Peyer's patch (tissue), 4 donors: ENCODE results near the gene MYCN. TPM values are rescaled to one million over a fixed set of nuclear protein-coding genes. Genes with fewer than 3 reads are reported as not detected.
"Not testable (repeated sequence)": the region's sequence is repeated elsewhere in the genome, so short reads cannot be mapped to it uniquely, and the experiment has no call there.

Experiments
- DNase-seq, 3 donors: peaks; one replicate each; pipeline ENCODE4 v3.0.0-alpha.2; 2017 to 2019
- H3K27ac ChIP-seq, 4 donors: fragments of 200-600 bp; sonication (generic); one replicate each; pipeline ENCODE4 v1.5.1; 2016 to 2019
- H3K27me3 ChIP-seq, 2 donors: fragments of 200-600 bp; sonication (generic); one replicate each; pipeline ENCODE4 v1.5.1; 2019
- H3K36me3 ChIP-seq, 3 donors: fragments of 200-600 bp; sonication (generic); one replicate each; pipeline ENCODE4 v1.5.1; 2016 to 2019
- H3K4me1 ChIP-seq, 4 donors: fragments of 200-600 bp; sonication (generic); one replicate each; pipeline ENCODE4 v1.5.1; 2016 to 2019
- H3K4me3 ChIP-seq, 4 donors: fragments of 200-600 bp; sonication (generic); 1 replicate in 3 of 4; 2 replicates in 1 of 4; pipeline ENCODE4 v1.5.1; 2016 to 2019; ENCODE audit warnings: mild to moderate bottlenecking in 1 of 4
- H3K9me3 ChIP-seq, 4 donors: fragments of 200-600 bp; sonication (generic); one replicate each; pipeline ENCODE4 v1.5.1; 2016 to 2019; ENCODE audit warnings: mild to moderate bottlenecking in 1 of 4
- POLR2A ChIP-seq, 2 donors: fragments of 450-650 bp; IDR thresholded peaks; one replicate each; pipeline ENCODE4 v1.5.1; 2017; ENCODE audit warnings: antibody characterized with exemption in 2 of 2, mild to moderate bottlenecking in 2 of 2, moderate library complexity in 2 of 2
- total RNA-seq, 4 donors: library from RNA; depleted of rRNA; stranded (reverse); fragments of >200 nt; gene quantifications; one replicate each; pipeline ENCODE4 v1.1.0, GENCODE V29; 2016
- TF ChIP-seq, protein P1 (sequence below), 6 experiments: fragments of 450-650 bp in 4 of 6; fragments of 200-600 bp in 2 of 6; sonication (generic) in 1 of 6; IDR thresholded peaks; one replicate each; pipeline ENCODE4 v1.5.1; 2017 to 2019; ENCODE audit warnings: antibody characterized with exemption in 6 of 6, mild to moderate bottlenecking in 3 of 6, moderate library complexity in 1 of 6

MYCN gene
- total RNA-seq, 4 donors from 2014 or later: 0.94 to 5.0 (median 3.3) TPM

GRCh38 chr2:15956751-15957736, 16.7 kb downstream of the MYCN start:
- no peaks in the 10 kb centered on the region for H3K36me3 ChIP-seq
- no peaks in the 10 kb centered on the region for H3K27me3 ChIP-seq
- H3K9me3 ChIP-seq: no peaks in the 10 kb centered on the region
- no peak overlapping the region for H3K27ac ChIP-seq
- H3K4me1 ChIP-seq: no peaks in the 10 kb centered on the region
- no peak overlapping the region for H3K4me3 ChIP-seq
- no peak for DNase-seq
- no peak for TF ChIP-seq POLR2A (IDR thresholded peaks at IDR 0.05)
- TF ChIP-seq, protein P1, sequence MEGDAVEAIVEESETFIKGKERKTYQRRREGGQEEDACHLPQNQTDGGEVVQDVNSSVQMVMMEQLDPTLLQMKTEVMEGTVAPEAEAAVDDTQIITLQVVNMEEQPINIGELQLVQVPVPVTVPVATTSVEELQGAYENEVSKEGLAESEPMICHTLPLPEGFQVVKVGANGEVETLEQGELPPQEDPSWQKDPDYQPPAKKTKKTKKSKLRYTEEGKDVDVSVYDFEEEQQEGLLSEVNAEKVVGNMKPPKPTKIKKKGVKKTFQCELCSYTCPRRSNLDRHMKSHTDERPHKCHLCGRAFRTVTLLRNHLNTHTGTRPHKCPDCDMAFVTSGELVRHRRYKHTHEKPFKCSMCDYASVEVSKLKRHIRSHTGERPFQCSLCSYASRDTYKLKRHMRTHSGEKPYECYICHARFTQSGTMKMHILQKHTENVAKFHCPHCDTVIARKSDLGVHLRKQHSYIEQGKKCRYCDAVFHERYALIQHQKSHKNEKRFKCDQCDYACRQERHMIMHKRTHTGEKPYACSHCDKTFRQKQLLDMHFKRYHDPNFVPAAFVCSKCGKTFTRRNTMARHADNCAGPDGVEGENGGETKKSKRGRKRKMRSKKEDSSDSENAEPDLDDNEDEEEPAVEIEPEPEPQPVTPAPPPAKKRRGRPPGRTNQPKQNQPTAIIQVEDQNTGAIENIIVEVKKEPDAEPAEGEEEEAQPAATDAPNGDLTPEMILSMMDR (IDR thresholded peaks at IDR 0.05): no peak

GRCh38 chr2:15957881-15958713, 17.7 kb downstream of the MYCN start:
- no peaks in the 10 kb centered on the region for H3K27me3 ChIP-seq
- no peaks in the 10 kb centered on the region for H3K4me1 ChIP-seq
- no peaks in the 10 kb centered on the region for H3K9me3 ChIP-seq
- no peak for TF ChIP-seq POLR2A (IDR thresholded peaks at IDR 0.05)
- TF ChIP-seq, protein P1 (IDR thresholded peaks at IDR 0.05): no peak
- H3K36me3 ChIP-seq: no peaks in the 10 kb centered on the region
- no peak for DNase-seq
- no peak overlapping the region for H3K4me3 ChIP-seq
- H3K27ac ChIP-seq: no peak overlapping the region

GRCh38 chr2:15959331-15960153, 19.2 kb downstream of the MYCN start:
- no peak overlapping the region for H3K27ac ChIP-seq
- no peaks in the 10 kb centered on the region for H3K27me3 ChIP-seq
- DNase-seq: no peak
- no peaks in the 10 kb centered on the region for H3K4me1 ChIP-seq
- no peaks in the 10 kb centered on the region for H3K9me3 ChIP-seq
- no peak overlapping the region for H3K4me3 ChIP-seq
- H3K36me3 ChIP-seq: no peaks in the 10 kb centered on the region
- TF ChIP-seq, protein P1 (IDR thresholded peaks at IDR 0.05): no peak

DNA sequence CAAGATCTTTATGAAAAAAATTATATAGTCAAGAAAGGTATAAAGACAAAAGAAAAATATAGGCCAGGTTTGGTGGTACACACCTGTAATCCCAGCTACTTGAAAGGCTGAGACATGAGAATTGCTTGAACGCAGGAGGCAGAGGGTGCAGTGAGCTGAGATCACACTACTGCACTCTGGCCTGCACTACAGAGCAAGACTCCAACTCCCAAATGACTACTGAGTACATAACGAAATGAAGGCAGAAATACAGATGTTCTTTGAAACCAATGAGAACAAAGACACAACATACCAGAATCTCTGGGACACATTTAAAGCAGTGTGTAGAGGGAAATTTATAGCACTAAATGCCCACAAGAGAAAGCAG, 19.8 kb downstream of the MYCN start:
- not testable (repeated sequence) for H3K4me3 ChIP-seq, H3K9me3 ChIP-seq, H3K27me3 ChIP-seq, H3K36me3 ChIP-seq, H3K27ac ChIP-seq, H3K4me1 ChIP-seq, DNase-seq

DNA sequence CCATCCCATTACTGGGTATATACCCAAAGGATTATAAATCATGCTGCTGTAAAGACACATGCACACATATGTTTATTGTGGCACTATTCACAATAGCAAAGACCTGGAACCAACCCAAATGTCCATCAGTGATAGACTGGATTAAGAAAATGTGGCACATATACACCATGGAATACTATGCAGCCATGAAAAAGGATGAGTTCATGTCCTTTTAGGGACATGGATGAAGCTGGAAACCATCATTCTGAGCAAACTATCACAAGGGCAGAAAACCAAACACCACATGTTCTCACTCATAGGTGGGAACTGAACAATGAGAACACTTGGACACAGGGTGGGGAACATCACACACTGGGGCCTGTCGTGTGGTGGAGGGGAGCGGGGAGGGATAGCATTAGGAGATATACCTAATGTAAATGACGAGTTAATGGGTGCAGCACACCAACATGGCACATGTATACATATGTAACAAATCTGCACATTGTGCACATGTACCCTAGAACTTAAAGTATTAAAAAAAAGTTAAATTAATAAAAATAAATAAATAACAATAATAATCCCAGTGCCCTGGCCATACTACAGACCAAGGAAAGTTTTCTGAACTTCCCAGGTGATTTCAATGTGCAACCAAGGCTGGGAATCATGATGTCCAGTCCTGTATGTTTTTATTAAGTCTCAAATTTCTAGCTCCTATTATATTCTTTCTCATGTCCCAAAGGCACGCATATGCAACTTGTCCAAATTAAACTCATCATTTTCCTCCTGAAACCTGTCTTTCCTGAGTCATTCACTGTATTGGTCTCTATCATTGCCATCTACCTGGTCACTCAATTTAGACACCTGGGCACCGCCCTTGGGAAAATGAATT, 23.0 kb downstream of the MYCN start:
- not testable (repeated sequence) for DNase-seq, H3K9me3 ChIP-seq, H3K27me3 ChIP-seq

More for the DNA sequence above, 23.0 kb downstream of the MYCN start:
- H3K4me1 ChIP-seq, H3K36me3 ChIP-seq, H3K27ac ChIP-seq, H3K4me3 ChIP-seq: not testable (repeated sequence)
